Loucy (cell line): Measurements from ENCODE around the gene PAX6.

Experiments
- CTCF ChIP-seq: fragments of 200-600 bp; sonication (generic); conservative IDR thresholded peaks from 2 replicates; pipeline ENCODE4 v1.5.1; 2014; ENCODE audit warnings: mild to moderate bottlenecking, antibody characterized with exemption, low read length
- EZH2phosphoT487 ChIP-seq: fragments of 200-600 bp; IDR thresholded peaks from 2 replicates; pipeline ENCODE4 v1.6.1; 2018; ENCODE audit warnings: antibody characterized with exemption, mild to moderate bottlenecking, moderate library complexity, borderline replicate concordance

- TF ChIP-seq CTCF: no peak
- TF ChIP-seq EZH2phosphoT487: no peak
Observed at GRCh38 chr11:31782257-31782656, 28.9 kb downstream of the PAX6 start.
